Stimulated activated CD4-positive, alpha-beta T cell treated with anti-CD3 and anti-CD28 coated beads, Interleukin-12 subunit alpha, Interleukin-12 subunit beta, amount 100 ng/mL, for 48 hours (primary cell): ENCODE results near the gene TNK2.

ENCODE experiments used
- DNase-seq, 3 donors: peaks; one replicate each; pipeline ENCODE4 v3.0.0-alpha.2; 2020; ENCODE audit warnings: low read depth in 2 of 3, low spot score in 1 of 3

The TNK2 gene

GRCh38 chr3:195854628-195855294, 53.6 kb downstream of the TNK2 start:
- DNase-seq = no peak

GRCh38 chr3:195853996-195854395, 54.4 kb downstream of the TNK2 start:
- DNase-seq = no peak

- DNase-seq = no peak
Observed at GRCh38 chr3:195853036-195853435, 55.3 kb downstream of the TNK2 start.

- DNase-seq = peak; percentile 82 to 95 (median 83)
Observed at GRCh38 chr3:195850857-195851543, 57.4 kb downstream of the TNK2 start.

- no peak for DNase-seq
Observed at GRCh38 chr3:195849322-195850074, 58.9 kb downstream of the TNK2 start.

GRCh38 chr3:195847055-195847950, 61.0 kb downstream of the TNK2 start:
- no peak for DNase-seq

GRCh38 chr3:195845483-195845882, 62.9 kb downstream of the TNK2 start:
- no peak for DNase-seq

- no peak for DNase-seq
Observed at GRCh38 chr3:195844671-195845218, 63.6 kb downstream of the TNK2 start.

- no peak for DNase-seq
Observed at GRCh38 chr3:195839260-195840010, 68.9 kb downstream of the TNK2 start.

GRCh38 chr3:195838714-195839113, 69.6 kb downstream of the TNK2 start:
- no peak for DNase-seq

- DNase-seq = no peak
Observed at GRCh38 chr3:195836476-195837135, 71.7 kb downstream of the TNK2 start.

GRCh38 chr3:195835791-195836190, 72.6 kb downstream of the TNK2 start:
- no peak for DNase-seq

GRCh38 chr3:195834675-195835583, 73.4 kb downstream of the TNK2 start:
- DNase-seq = no peak

- DNase-seq = no peak
Observed at GRCh38 chr3:195829897-195830254, 78.5 kb downstream of the TNK2 start.

GRCh38 chr3:195828762-195829161, 79.6 kb downstream of the TNK2 start:
- no peak for DNase-seq

- DNase-seq = no peak
Observed at GRCh38 chr3:195825857-195826804, 82.2 kb downstream of the TNK2 start.

- DNase-seq = no peak
Observed at GRCh38 chr3:195825191-195825588, 83.2 kb downstream of the TNK2 start.
